NCI-H524 treated with DMSO at 0.1 percent for 48 hours (cell line): ENCODE results near the gene BORCS5.

Source experiments
- DNase-seq: peaks from one replicate; lab custom pipeline; 2025; lab: John Stamatoyannopoulos, UW

BORCS5 gene

DNA sequence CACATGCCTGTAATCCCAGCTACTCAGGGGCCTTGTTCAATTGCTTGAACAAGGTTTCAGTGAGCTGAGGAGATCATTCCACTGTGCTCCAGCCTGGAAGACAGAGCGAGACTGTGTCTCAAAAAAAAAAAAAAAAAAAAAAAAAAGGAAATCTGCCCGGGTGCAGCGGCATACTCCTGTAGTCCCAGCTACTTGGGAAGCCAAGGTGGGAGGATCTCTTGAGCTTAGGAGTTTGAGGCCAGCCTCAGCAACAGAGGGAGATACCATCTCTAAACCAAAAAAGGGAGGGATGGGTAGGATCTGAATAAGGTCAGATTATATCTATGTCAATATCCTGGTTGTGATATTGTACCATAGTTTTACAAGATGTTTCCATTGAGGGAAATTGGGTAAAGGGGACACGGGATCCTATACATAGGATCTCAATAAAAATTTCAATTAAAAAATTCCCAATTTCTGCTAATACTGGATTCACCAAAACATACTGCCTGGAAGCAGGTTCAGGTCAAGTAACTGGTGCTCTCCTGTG lies 76.4 kb downstream of the BORCS5 start:
- DNase-seq, result no peak

DNA sequence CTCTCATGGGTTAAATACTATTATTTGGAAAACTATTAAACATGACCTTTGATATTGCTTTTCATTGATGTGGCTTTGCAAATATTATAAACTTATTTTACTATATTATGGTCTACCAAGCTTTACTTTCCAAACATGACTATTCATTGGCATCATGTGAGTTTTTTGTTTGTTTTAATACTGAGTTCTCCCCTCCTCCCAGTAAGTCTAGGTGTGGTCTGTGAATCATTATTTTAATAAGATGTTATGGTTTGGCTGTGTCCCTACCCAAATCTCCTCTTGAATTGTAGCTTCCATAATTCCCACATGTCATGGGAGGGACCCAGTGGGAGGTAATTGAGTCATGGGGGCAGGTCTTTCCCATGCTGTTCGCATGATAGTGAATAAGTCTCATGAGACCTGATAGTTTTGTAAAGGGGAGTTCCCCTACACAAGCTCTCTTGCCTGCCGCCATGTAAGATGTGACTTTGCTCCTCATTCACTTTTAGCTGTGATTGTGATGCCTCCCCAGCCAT lies 80.0 kb downstream of the BORCS5 start:
- no peak for DNase-seq

DNA sequence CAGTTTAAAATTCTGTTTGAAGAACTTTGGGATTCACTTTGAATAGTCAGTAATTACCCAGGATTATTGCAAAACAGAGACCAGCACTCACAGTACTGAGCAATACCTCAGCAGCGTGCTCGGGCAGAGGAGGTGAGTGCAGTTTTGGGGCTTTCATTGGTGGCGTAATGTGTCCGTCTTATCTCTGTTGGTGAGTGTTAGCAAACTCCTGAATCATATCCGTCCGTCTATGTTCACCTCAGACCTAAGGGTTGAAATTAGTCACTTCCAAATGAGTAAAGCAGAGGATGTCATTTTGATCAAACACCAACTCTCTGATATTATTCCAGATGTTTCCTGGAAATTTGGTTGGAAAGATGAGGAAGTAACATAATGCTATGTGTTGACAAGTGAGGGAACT lies 82.8 kb downstream of the BORCS5 start:
- DNase-seq, result no peak

DNA sequence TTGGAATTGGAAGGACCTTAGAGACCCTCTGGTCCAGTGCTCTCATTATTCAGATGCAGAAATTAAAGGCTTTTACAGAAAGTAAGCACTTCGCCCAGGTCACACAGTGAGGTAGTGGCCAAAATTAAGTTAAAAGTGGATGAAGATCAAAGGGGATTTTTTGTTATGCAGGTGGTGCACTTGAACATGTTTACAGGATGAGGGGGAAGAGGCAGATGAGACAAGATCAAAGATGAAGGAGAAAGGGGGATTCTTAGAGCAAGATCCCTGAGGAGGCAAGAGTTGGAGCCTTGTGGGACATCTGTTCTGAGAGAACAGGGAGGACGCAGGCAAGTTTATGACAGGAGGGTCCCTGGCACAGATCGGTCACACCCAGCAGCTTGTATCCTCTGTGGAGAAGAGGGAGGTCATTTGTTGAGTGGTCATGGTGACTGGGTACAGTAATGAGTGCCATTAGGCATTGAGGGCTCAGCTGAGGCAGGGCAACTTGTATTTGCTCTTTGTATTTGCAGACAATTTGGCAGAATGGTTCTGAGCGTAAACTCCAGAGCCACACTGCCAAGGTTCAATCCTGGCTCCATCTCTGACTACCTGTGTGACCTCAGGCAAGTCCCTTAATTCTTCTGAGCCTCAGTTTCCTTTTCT lies 84.0 kb downstream of the BORCS5 start:
- DNase-seq, result no peak

DNA sequence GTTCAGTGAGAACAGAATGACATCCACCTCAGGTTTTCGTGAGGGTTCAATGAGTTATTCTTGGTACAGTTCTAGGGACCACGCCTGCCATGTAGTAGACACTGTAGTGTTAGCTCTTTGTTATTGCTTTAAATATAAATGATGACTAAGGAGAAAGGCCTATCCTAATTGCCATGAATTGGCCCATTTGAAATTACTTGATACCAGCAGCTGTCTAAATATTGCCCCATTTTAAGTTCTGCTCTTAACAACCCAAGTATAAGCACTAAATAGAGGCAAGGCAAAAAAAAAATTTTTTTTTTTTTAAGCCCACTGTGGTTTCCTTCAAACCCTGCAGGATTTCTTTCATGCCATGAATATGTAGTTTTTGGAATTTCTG lies 84.5 kb downstream of the BORCS5 start:
- DNase-seq, result no peak

- DNase-seq, result no peak
Observed at GRCh38 chr12:12441843-12442461, 85.1 kb downstream of the BORCS5 start.

DNA sequence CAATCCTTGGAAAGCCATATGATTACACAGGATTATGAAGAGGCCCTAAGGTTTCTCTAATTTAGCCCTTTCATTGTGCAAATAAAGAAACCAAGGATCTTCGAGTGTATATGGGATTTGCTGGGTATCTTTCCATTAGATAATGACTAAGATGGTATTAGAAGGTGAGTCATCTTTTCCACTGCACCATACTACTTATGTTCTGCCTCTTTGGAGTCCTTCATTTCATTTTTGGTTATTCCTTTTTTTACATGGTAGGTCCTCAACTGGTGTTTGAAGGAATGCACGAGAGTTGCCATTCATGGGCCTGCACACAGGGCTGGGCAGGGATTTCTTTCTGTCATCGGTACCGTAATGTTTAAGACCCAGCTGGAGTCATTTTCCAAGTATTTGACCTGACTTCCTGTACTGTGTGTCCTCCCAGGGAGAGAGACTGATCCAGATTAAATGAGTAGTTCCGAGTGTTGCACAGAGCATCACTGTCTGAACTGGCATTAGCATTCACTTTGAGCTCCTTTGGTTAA lies 85.7 kb downstream of the BORCS5 start:
- DNase-seq, result no peak

- DNase-seq, result no peak
Observed at GRCh38 chr12:12443431-12443878, 86.6 kb downstream of the BORCS5 start.

- DNase-seq, result no peak
Observed at GRCh38 chr12:12445165-12445881, 88.4 kb downstream of the BORCS5 start.

DNA sequence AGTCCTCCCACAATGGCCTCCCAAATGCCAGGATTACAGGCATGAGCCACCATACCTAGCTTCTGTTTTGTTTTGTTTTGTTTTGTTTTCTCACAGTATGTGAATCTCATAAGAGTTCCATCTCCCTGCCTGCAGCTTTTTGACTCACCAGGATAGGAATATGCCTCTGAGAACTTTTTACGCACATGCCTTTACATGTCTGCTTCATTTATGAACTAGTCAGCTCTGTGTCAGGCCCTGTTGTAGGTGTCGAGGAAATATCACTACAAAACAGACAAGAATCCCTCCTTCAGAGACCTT lies 89.0 kb downstream of the BORCS5 start:
- DNase-seq, result no peak

GRCh38 chr12:12446786-12447185 lies 89.9 kb downstream of the BORCS5 start:
- no peak for DNase-seq

DNA sequence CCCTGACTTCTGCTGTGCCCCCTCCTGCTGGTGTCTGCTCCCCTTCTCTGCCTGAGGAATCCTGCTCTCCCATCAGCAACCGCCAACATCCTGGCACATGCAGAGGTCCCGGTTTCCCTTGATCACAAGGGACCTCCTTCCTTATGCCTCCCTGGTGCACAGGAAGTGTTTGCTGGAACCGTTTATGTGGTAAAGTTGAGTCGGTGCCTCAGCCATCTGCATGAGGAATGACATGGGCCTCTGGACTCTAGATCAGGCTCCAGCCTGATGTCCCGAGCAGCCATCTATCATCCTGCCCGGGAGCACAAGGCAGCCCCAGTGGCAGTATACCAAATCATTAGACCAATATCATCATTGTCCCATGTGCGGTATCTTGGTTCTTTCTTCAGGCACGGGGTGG lies 90.4 kb downstream of the BORCS5 start:
- no peak for DNase-seq

GRCh38 chr12:12447837-12448236 lies 91.0 kb downstream of the BORCS5 start:
- no peak for DNase-seq

GRCh38 chr12:12449533-12450025 lies 92.7 kb downstream of the BORCS5 start:
- no peak for DNase-seq

GRCh38 chr12:12450043-12450471 lies 93.2 kb downstream of the BORCS5 start:
- no peak for DNase-seq

GRCh38 chr12:12451098-12451497 lies 94.2 kb downstream of the BORCS5 start:
- no peak for DNase-seq

- no peak for DNase-seq
Observed at GRCh38 chr12:12452326-12452902, 95.5 kb downstream of the BORCS5 start.

DNA sequence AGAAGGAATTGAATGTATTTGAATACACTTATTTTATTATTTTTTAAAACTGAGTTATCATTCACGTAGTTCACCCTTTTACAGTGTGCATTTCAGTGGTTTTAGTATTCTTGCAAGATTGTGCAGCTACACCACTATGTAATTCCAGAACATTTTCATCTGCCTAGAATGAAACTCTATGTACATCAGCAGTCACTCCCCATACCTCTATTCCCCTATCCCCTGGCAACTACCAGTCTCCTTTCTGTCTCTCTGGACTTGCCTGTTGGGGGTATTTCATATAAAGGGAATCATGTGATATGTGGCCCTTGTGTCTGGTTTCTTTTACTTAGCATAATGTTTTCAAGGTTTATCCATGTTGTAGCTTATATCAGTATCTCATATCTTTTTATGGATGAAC lies 96.8 kb downstream of the BORCS5 start:
- DNase-seq, result no peak

- DNase-seq, result no peak
Observed at GRCh38 chr12:12454315-12454714, 97.4 kb downstream of the BORCS5 start.

GRCh38 chr12:12456637-12457036 lies 99.8 kb downstream of the BORCS5 start:
- DNase-seq, result no peak

DNA sequence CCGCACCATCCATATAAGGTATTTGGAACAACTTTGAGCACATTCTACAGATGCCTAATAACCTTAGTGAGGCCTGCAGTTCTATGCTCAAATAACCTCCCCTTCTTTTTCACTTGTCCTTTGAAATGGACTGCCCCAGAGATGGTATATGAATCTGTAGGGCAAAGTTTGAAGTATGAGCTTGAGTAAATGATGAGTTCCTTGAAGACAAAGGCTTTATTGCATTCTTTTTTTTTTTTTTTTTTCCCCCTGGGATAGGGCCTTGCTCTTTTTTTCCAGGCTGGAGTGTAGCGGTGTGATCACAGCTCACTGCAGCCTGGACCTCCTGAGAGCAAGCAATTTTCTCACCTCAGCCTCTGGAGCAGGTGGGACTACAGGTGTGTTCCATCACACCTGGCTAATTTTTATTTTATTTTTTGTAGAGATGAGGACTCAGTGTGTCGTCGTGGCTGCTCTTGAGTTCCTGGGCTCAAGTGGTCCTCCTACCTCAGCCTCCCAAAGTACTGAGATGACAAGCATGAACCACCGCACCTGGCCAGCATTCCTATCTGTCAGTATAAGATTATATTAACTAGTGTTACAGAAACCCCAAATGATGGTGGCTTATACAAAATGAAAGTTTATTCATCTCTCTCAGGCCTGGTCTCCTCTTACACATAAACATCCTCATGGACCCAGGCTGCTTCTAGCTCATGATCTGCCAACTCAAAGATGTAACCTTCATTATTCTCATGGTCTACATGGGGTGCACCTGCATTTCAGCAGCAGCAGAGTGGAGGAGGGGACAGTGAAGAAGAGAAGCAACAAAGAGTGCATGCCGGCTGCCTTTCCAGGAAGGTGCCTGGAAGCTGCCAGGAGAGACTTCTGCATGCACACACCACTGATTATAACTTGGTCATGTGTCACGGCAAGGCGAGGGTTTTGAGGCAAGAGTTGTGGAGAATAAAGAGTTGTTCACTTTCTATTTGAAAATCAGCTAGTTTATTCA lies 104.4 kb downstream of the BORCS5 start:
- DNase-seq, result no peak
